ENCODE measurements around the gene F2RL2. TPM values are rescaled to one million over a fixed set of nuclear protein-coding genes. Genes with fewer than 3 reads are reported as not detected.

F2RL2 gene
- polyA plus RNA-seq, 1 donor from 2014 or later, result not detected

DNA sequence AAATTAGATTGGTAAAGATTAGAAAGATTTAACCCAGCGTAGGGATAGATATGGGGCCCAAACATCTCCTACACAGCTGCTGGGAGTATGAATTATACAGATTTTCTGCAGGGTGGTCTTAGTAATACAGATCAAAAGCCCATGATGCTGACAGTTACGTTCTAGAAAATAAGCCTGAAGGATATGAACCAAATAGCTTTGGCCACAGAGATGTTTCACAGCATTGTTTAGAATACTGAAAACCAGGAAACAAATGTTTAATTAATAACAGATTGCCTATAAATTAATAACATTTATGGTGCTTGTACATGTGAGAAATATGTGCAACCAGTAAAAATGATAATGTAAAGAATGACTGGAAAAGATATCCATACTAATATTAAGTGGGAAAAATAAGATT, 24.7 kb downstream of the F2RL2 start:
- no peak overlapping the region for H3K4me2 ChIP-seq (ENCODE audit: low read length)
- H3K27ac ChIP-seq (ENCODE audit: low read length), result no peak overlapping the region
- TF ChIP-seq SMC3 (conservative IDR thresholded peaks at IDR 0.05; ENCODE audit: poor library complexity), result no peak
- TF ChIP-seq RAD21 (conservative IDR thresholded peaks at IDR 0.05), result no peak
- TF ChIP-seq POLR2AphosphoS5 (IDR thresholded peaks at IDR 0.05), result no peak
- no peak for TF ChIP-seq REST (IDR thresholded peaks at IDR 0.05; ENCODE audit: borderline replicate concordance)
- TF ChIP-seq MXI1 (conservative IDR thresholded peaks at IDR 0.05; ENCODE audit: poor library complexity, severe bottlenecking), result no peak
- no peak for TF ChIP-seq TAF1 (IDR thresholded peaks at IDR 0.05; ENCODE audit: low read depth)
- TF ChIP-seq CTCF (IDR thresholded peaks at IDR 0.05; ENCODE audit: poor library complexity, severe bottlenecking), result no peak
- no peaks in the 10 kb centered on the region for H3K9me2 ChIP-seq (ENCODE audit: insufficient read depth, low read length)
- no peak overlapping the region for H3K9ac ChIP-seq (ENCODE audit: low read length)
- H4K20me1 ChIP-seq (ENCODE audit: insufficient read depth), result no peaks in the 10 kb centered on the region
- no peaks in the 10 kb centered on the region for H3K79me2 ChIP-seq (replicated peaks; ENCODE audit: insufficient read depth, low read length)
- no peaks in the 10 kb centered on the region for H3F3A ChIP-seq (ENCODE audit: insufficient read depth, low read length, poor library complexity, severe bottlenecking)
- no peak overlapping the region for H2AFZ ChIP-seq (ENCODE audit: low read depth, low read length)
- no peaks in the 10 kb centered on the region for H3K9me3 ChIP-seq (ENCODE audit: low read length)
- no peak overlapping the region for H3K4me3 ChIP-seq (ENCODE audit: low read length)
- H3K27me3 ChIP-seq (ENCODE audit: insufficient read depth, low read depth, low read length), result no peaks in the 10 kb centered on the region
- H3K36me3 ChIP-seq (ENCODE audit: insufficient read depth, low read length), result no peaks in the 10 kb centered on the region

- H3K4me2 ChIP-seq (ENCODE audit: low read length), result no peak overlapping the region
- no peaks in the 10 kb centered on the region for H3K79me2 ChIP-seq (replicated peaks; ENCODE audit: insufficient read depth, low read length)
- H3K9me2 ChIP-seq (ENCODE audit: insufficient read depth, low read length), result no peaks in the 10 kb centered on the region
- no peaks in the 10 kb centered on the region for H3K27me3 ChIP-seq (ENCODE audit: insufficient read depth, low read depth, low read length)
- no peak overlapping the region for H3K9ac ChIP-seq (ENCODE audit: low read length)
- H4K20me1 ChIP-seq (ENCODE audit: insufficient read depth), result no peaks in the 10 kb centered on the region
- H3K27ac ChIP-seq (ENCODE audit: low read length), result no peak overlapping the region
- TF ChIP-seq RAD21 (conservative IDR thresholded peaks at IDR 0.05) (no peak), CTCF (IDR thresholded peaks at IDR 0.05; ENCODE audit: poor library complexity, severe bottlenecking) (no peak), REST (IDR thresholded peaks at IDR 0.05; ENCODE audit: borderline replicate concordance) (no peak), EP300 (conservative IDR thresholded peaks at IDR 0.05; ENCODE audit: poor library complexity, severe bottlenecking) (no peak), POLR2AphosphoS5 (IDR thresholded peaks at IDR 0.05) (no peak), TAF1 (IDR thresholded peaks at IDR 0.05; ENCODE audit: low read depth) (no peak), EZH2 (IDR thresholded peaks at IDR 0.05; ENCODE audit: borderline replicate concordance, insufficient read depth, low read length, poor library complexity, severe bottlenecking) (no peak), MXI1 (conservative IDR thresholded peaks at IDR 0.05; ENCODE audit: poor library complexity, severe bottlenecking) (no peak), SMC3 (conservative IDR thresholded peaks at IDR 0.05; ENCODE audit: poor library complexity) (no peak)
- H3K36me3 ChIP-seq (ENCODE audit: insufficient read depth, low read length), result no peaks in the 10 kb centered on the region
- H3K4me3 ChIP-seq (ENCODE audit: low read length), result no peak overlapping the region
- no peaks in the 10 kb centered on the region for H3F3A ChIP-seq (ENCODE audit: insufficient read depth, low read length, poor library complexity, severe bottlenecking)
- no peak overlapping the region for H2AFZ ChIP-seq (ENCODE audit: low read depth, low read length)
- H3K9me3 ChIP-seq (ENCODE audit: low read length), result no peaks in the 10 kb centered on the region
These were observed 27.3 kb downstream of the F2RL2 start for GRCh38 chr5:76595755-76596481.

All from neural cell (in vitro differentiated cells).